H1 (cell line): ENCODE results near the gene OBSCN. TPM values are rescaled to one million over a fixed set of nuclear protein-coding genes. Genes with fewer than 3 reads are reported as not detected.

ENCODE experiments used
- CTCF ChIA-PET: fragments of 300-600 bp; sonication (Branson Sonifier 250); formaldehyde crosslinking; loops from one replicate; lab custom pipeline; 2021; ENCODE audit not compliant: partially characterized antibody; lab: Charles Lee
- POLR2A ChIA-PET: fragments of 300-600 bp; sonication (Branson Sonifier 250); formaldehyde crosslinking; loops from one replicate; lab custom pipeline; 2021; ENCODE audit warnings: inconsistent platforms; ENCODE audit not compliant: partially characterized antibody; lab: Charles Lee
- DNase-seq, 2 experiments: peaks; one replicate each; pipeline versions ENCODE4 v3.0.0 to v3.0.0-alpha.2; 2010 to 2022; ENCODE audit warnings: low spot score in 2 of 2, low read depth in 1 of 2, mixed read lengths in 1 of 2
- FAIRE-seq: peaks from 2 replicates; lab custom pipeline; 2011; peaks lifted over from hg19 to GRCh38; lab: Jason Lieb, UNC
- H2AFZ ChIP-seq: 2 replicates; pipeline ENCODE4 v1.8.1; 2012; ENCODE audit warnings: low read length, inconsistent platforms
- H2AK5ac ChIP-seq: 2 replicates; pipeline ENCODE4 v1.6.1; 2013; ENCODE audit warnings: low read depth, low read length
- H2BK120ac ChIP-seq: replicated peaks from 2 replicates; pipeline ENCODE3; 2013; ENCODE audit warnings: low read depth, low read length, inconsistent platforms
- H2BK12ac ChIP-seq: 2 replicates; pipeline ENCODE4 v1.6.1; 2013; ENCODE audit warnings: low read depth, low read length
- H2BK15ac ChIP-seq: 2 replicates; pipeline ENCODE4 v1.6.1; 2013; ENCODE audit warnings: low read length
- H2BK20ac ChIP-seq: 2 replicates; pipeline ENCODE4 v1.6.1; 2013; ENCODE audit warnings: low read length
- H2BK5ac ChIP-seq: 2 replicates; pipeline ENCODE4 v1.6.1; 2013; ENCODE audit warnings: low read depth, low read length
- H3K14ac ChIP-seq: 2 replicates; pipeline ENCODE4 v1.6.1; 2013; ENCODE audit warnings: inconsistent platforms; ENCODE audit not compliant: insufficient read length
- H3K18ac ChIP-seq: 2 replicates; pipeline ENCODE4 v1.6.1; 2013; ENCODE audit warnings: low read length; ENCODE audit errors: extremely low read depth
- H3K23ac ChIP-seq: 2 replicates; pipeline ENCODE4 v1.6.1; 2013; ENCODE audit warnings: inconsistent platforms; ENCODE audit not compliant: insufficient read length
- H3K23me2 ChIP-seq: 2 replicates; pipeline ENCODE4 v1.6.1; 2013; ENCODE audit warnings: low read depth, low read length
- H3K27ac ChIP-seq: 2 replicates; pipeline ENCODE4 v1.6.1; 2011; ENCODE audit warnings: low read depth, low read length, inconsistent platforms
- H3K27me3 ChIP-seq, 4 experiments: replicated peaks in 1 of 4; 1 replicate in 1 of 4; 2 replicates in 3 of 4; pipeline versions ENCODE4 v1.6.1 to v1.8.1; 2011 to 2013; ENCODE audit warnings: low read length in 3 of 4, mild to moderate bottlenecking in 3 of 4, inconsistent platforms in 2 of 4, mixed read lengths in 2 of 4, moderate library complexity in 1 of 4; ENCODE audit not compliant: control insufficient read depth in 3 of 4, insufficient read depth in 3 of 4; ENCODE audit errors: extremely low read depth in 1 of 4
- H3K36me3 ChIP-seq, 4 experiments: 2 replicates each; pipeline versions ENCODE4 v1.6.1 to v1.8.1; 2011 to 2013; ENCODE audit warnings: mild to moderate bottlenecking in 4 of 4, low read length in 3 of 4, moderate library complexity in 2 of 4, control low read depth in 1 of 4, inconsistent platforms in 1 of 4; ENCODE audit not compliant: insufficient read depth in 4 of 4, control insufficient read depth in 2 of 4
- H3K4ac ChIP-seq: replicated peaks from 2 replicates; pipeline ENCODE3; 2013; ENCODE audit warnings: low read length, low read depth, mixed read lengths, inconsistent platforms; ENCODE audit not compliant: insufficient read length
- H3K4me1 ChIP-seq, 4 experiments: replicated peaks in 1 of 4; 1 replicate in 1 of 4; 2 replicates in 3 of 4; pipeline versions ENCODE4 v1.6.1 to v1.8.1; 2011 to 2013; ENCODE audit warnings: low read length in 3 of 4, inconsistent platforms in 2 of 4, mixed read lengths in 1 of 4; ENCODE audit not compliant: insufficient read depth in 4 of 4, control insufficient read depth in 3 of 4
- H3K4me2 ChIP-seq, 2 experiments: 2 replicates each; pipeline versions ENCODE4 v1.6.1 to v1.8.1; 2011 to 2013; ENCODE audit warnings: low read depth in 2 of 2, low read length in 2 of 2, control low read depth in 1 of 2, inconsistent platforms in 1 of 2, mild to moderate bottlenecking in 1 of 2; ENCODE audit not compliant: insufficient read depth in 1 of 2
- H3K4me3 ChIP-seq, 4 experiments: fragments of 200-600, 300-600 bp in 1 of 4; sonication (generic), shearing (Covaris generic), sonication (Bioruptor Twin) in 1 of 4; 2 replicates each; pipeline versions ENCODE4 v1.5.1 to v1.8.1; 2011 to 2016; ENCODE audit warnings: low read length in 4 of 4, low read depth in 3 of 4, control low read depth in 2 of 4, inconsistent platforms in 2 of 4, mild to moderate bottlenecking in 2 of 4, mixed read lengths in 1 of 4, moderate library complexity in 1 of 4; ENCODE audit not compliant: insufficient read depth in 2 of 4; ENCODE audit errors: extremely low read depth in 1 of 4
- H3K56ac ChIP-seq: replicated peaks from 2 replicates; pipeline ENCODE3; 2013; ENCODE audit warnings: low read depth, mild to moderate bottlenecking, mixed read lengths, low read length, inconsistent platforms; ENCODE audit not compliant: insufficient read length
- H3K79me1 ChIP-seq: 2 replicates; pipeline ENCODE4 v1.6.1; 2013; ENCODE audit warnings: low read depth, low read length, control low read depth
- H3K79me2 ChIP-seq, 2 experiments: 2 replicates each; pipeline versions ENCODE4 v1.6.1 to v1.8.1; 2012 to 2013; ENCODE audit warnings: low read length in 2 of 2, mild to moderate bottlenecking in 2 of 2, inconsistent platforms in 1 of 2; ENCODE audit not compliant: insufficient read depth in 2 of 2, control insufficient read depth in 1 of 2
- H3K9ac ChIP-seq, 4 experiments: replicated peaks in 1 of 4; 1 replicate in 1 of 4; 2 replicates in 3 of 4; pipeline versions ENCODE4 v1.6.1 to v1.8.1; 2011 to 2013; ENCODE audit warnings: low read depth in 3 of 4, low read length in 3 of 4, control low read depth in 2 of 4, mild to moderate bottlenecking in 2 of 4, moderate library complexity in 2 of 4, inconsistent platforms in 1 of 4; ENCODE audit errors: extremely low read depth in 1 of 4
- H3K9me3 ChIP-seq, 2 experiments: 2 replicates each; pipeline versions ENCODE4 v1.6.1 to v1.8.1; 2012 to 2013; ENCODE audit warnings: mild to moderate bottlenecking in 2 of 2, moderate library complexity in 2 of 2, control low read depth in 1 of 2, inconsistent platforms in 1 of 2, low read depth in 1 of 2, low read length in 1 of 2, mixed read lengths in 1 of 2; ENCODE audit not compliant: insufficient read depth in 2 of 2
- H4K20me1 ChIP-seq, 2 experiments: replicated peaks in 1 of 2; 2 replicates each; pipeline versions ENCODE3 to v1.8.1; 2011 to 2013; ENCODE audit warnings: inconsistent platforms in 2 of 2, low read length in 2 of 2, mild to moderate bottlenecking in 1 of 2; ENCODE audit not compliant: insufficient read depth in 2 of 2, control insufficient read depth in 1 of 2
- H4K5ac ChIP-seq: 2 replicates; pipeline ENCODE4 v1.6.1; 2013; ENCODE audit warnings: low read length, low read depth, mixed read lengths, inconsistent platforms; ENCODE audit not compliant: insufficient read length
- H4K8ac ChIP-seq: 2 replicates; pipeline ENCODE4 v1.8.0; 2013; ENCODE audit warnings: mild to moderate bottlenecking, moderate library complexity, low read length, inconsistent platforms; ENCODE audit not compliant: insufficient read depth; ENCODE audit errors: extremely low read depth
- H4K91ac ChIP-seq: replicated peaks from 2 replicates; pipeline ENCODE3; 2013; ENCODE audit warnings: low read length, mixed read lengths, inconsistent platforms; ENCODE audit not compliant: insufficient read length
- BCL11A ChIP-seq, 2 experiments: IDR thresholded peaks; one replicate each; pipeline ENCODE4 v1.6.1; 2011; ENCODE audit warnings: low read depth in 2 of 2, low read length in 2 of 2, mild to moderate bottlenecking in 2 of 2
- CBX8 ChIP-seq: fragments of 300-800, 300-1000 bp; sonication (generic); IDR thresholded peaks from 2 replicates; pipeline ENCODE4 v1.7.1; 2016; ENCODE audit warnings: low read depth, low read length, borderline replicate concordance
- CEBPB ChIP-seq: IDR thresholded peaks from 2 replicates; pipeline ENCODE4 v1.6.1; 2012; ENCODE audit warnings: low read depth, low read length
- CTBP2 ChIP-seq: IDR thresholded peaks from 2 replicates; pipeline ENCODE4 v1.7.0; 2011; ENCODE audit warnings: borderline replicate concordance, mild to moderate bottlenecking, moderate library complexity, mixed read lengths, low read length; ENCODE audit not compliant: insufficient read depth, insufficient read length
- HDAC2 ChIP-seq, 2 experiments: fragments of 300-600 bp in 1 of 2; sonication (generic) in 1 of 2; IDR thresholded peaks; 2 replicates each; pipeline ENCODE4 v1.6.1; 2011 to 2012; ENCODE audit warnings: low read depth in 2 of 2, low read length in 2 of 2, mild to moderate bottlenecking in 2 of 2, moderate library complexity in 2 of 2, borderline replicate concordance in 1 of 2, inconsistent platforms in 1 of 2
- JUND ChIP-seq: IDR thresholded peaks from 2 replicates; pipeline ENCODE4 v1.6.1; 2011; ENCODE audit warnings: mild to moderate bottlenecking, improper control_type of control experiment, low read length
- NANOG ChIP-seq: IDR thresholded peaks from 2 replicates; pipeline ENCODE4 v1.6.1; 2011; ENCODE audit warnings: low read length, low read depth, mild to moderate bottlenecking, inconsistent platforms; ENCODE audit not compliant: insufficient read depth, poor library complexity, severe bottlenecking
- POLR2AphosphoS5 ChIP-seq: IDR thresholded peaks from 2 replicates; pipeline ENCODE4 v1.6.1; 2011; ENCODE audit warnings: low read depth, low read length
- RFX5 ChIP-seq: IDR thresholded peaks from 2 replicates; pipeline ENCODE4 v1.6.1; 2011; ENCODE audit warnings: low read depth, low read length, improper control_type of control experiment, borderline replicate concordance
- RNF2 ChIP-seq: fragments of 200-900, 300-1000 bp; sonication (generic); IDR thresholded peaks from 2 replicates; pipeline ENCODE4 v1.7.1; 2016; ENCODE audit warnings: borderline replicate concordance, low read depth, mild to moderate bottlenecking, antibody characterized with exemption, low read length; ENCODE audit not compliant: poor library complexity, severe bottlenecking; ENCODE audit errors: missing control alignments
- SIRT6 ChIP-seq: IDR thresholded peaks from one replicate; pipeline ENCODE4 v1.7.1; 2012; ENCODE audit warnings: low read length, inconsistent platforms
- TCF12 ChIP-seq: IDR thresholded peaks from 2 replicates; pipeline ENCODE4 v1.6.1; 2011; ENCODE audit warnings: low read depth, mild to moderate bottlenecking, low read length
- YY1 ChIP-seq: IDR thresholded peaks from 2 replicates; pipeline ENCODE4 v1.6.1; 2011; ENCODE audit warnings: low read depth, mild to moderate bottlenecking, low read length
- WGBS, 2 experiments: shearing (Covaris generic) in 1 of 2; methylation state at CpG; one replicate each; pipeline versions ENCODE4 v1.1.6 to v1.1.7; 2013 to 2015; ENCODE audit warnings: low lambda C conversion rate in 2 of 2, mixed read lengths in 2 of 2, inconsistent platforms in 1 of 2, low coverage in 1 of 2, missing lambda C conversion rate in 1 of 2; ENCODE audit not compliant: insufficient replicate concordance in 2 of 2, insufficient coverage in 1 of 2, insufficient read length in 1 of 2; ENCODE audit errors: extremely low coverage in 1 of 2, missing lambda C conversion rate in 1 of 2; 5-methylcytosine and 5-hydroxymethylcytosine counted together
- polyA plus RNA-seq, 7 experiments: library from polyadenylated mRNA; depleted of rRNA in 3 of 7; stranded (reverse) in 5 of 7; unstranded in 2 of 7; fragments of >200 nt in 5 of 7; fragments of 200-250 nt in 2 of 7; gene quantifications; 1 replicate in 5 of 7; 2 replicates in 1 of 7; 4 replicates in 1 of 7; pipeline versions ENCODE4 v1.2.1 to v1.2.3, GENCODE V29; 2011 to 2013; ENCODE audit warnings: missing spikeins in 2 of 7, mixed read lengths in 2 of 7
- total RNA-seq: library from RNA; stranded (reverse); fragmentation: NEBNext Ultra II Directional; extraction: Animal tissue kit (Norgen Biotek cat#: 25700); gene quantifications from 2 replicates; pipeline ENCODE4 v1.2.1, GENCODE V29; 2021

OBSCN gene
- total and polyA plus RNA-seq, 2 of the 8 experiments (the other 6 are each of a cell fraction or from before 2014, with no cell fraction given) = 7.5 to 28.4 TPM

GRCh38 chr1:228400237-228400651 is 192.4 kb downstream of the OBSCN start:
- no peak overlapping the region for H3K56ac ChIP-seq
- H3K4ac ChIP-seq = no peak overlapping the region
- no peak overlapping the region for H2BK120ac ChIP-seq
- WGBS, 2 experiments = 94% methylated on average over 10 of the region's 11 CpGs; no CpG with 5 or more reads in 1 of the 2 experiments
- H3K36me3 ChIP-seq = peaks cover 8 to 54% (median 29%) of the 10 kb centered on the region in 4 experiments; a peak in 6 of 8 replicates
- POLR2A ChIA-PET = interaction anchor here (1.1 to 1.4 kb wide), 2 partner anchors 9 to 10 kb away, joined by 3 to 7 read pairs; no protein-coding TSS in a partner anchor
- H3K9me3 ChIP-seq = no peaks in the 10 kb centered on the region
- H3K14ac ChIP-seq = no peak overlapping the region
- no peak overlapping the region for H3K18ac ChIP-seq
- H3K9ac ChIP-seq = no peak overlapping the region
- FAIRE-seq (no peak), DNase-seq (no peak)
- H2BK12ac ChIP-seq = no peak overlapping the region
- H2BK20ac ChIP-seq = no peak overlapping the region
- no peak overlapping the region for H3K27ac ChIP-seq
- no peak overlapping the region for H4K5ac ChIP-seq
- no peak overlapping the region for H2BK5ac ChIP-seq
- H2AK5ac ChIP-seq = no peak overlapping the region
- peaks cover 14 to 44% of the 10 kb centered on the region in 2 experiments for H4K20me1 ChIP-seq
- no peak overlapping the region for H4K91ac ChIP-seq
- peaks cover under 1% of the 10 kb centered on the region; the same call in 1 of the 2 replicates for H3K23me2 ChIP-seq
- no peak overlapping the region for H2BK15ac ChIP-seq
- peaks cover 0 to 3% (median 1%) of the 10 kb centered on the region in 4 experiments; a peak in 4 of 7 replicates for H3K4me1 ChIP-seq
- H3K4me3 ChIP-seq = no peak overlapping the region
- no peak overlapping the region for H3K4me2 ChIP-seq
- peaks cover 20% of the 10 kb centered on the region for H3K79me1 ChIP-seq
- CTCF ChIA-PET = no interaction called here
- H3K27me3 ChIP-seq = no peaks in the 10 kb centered on the region
- H3K23ac ChIP-seq = no peak overlapping the region
- H4K8ac ChIP-seq = no peak overlapping the region
- peaks cover 3 to 33% of the 10 kb centered on the region in 2 experiments; a peak in 3 of 4 replicates for H3K79me2 ChIP-seq
- no peak overlapping the region for H2AFZ ChIP-seq
- TF ChIP-seq NANOG (no peak), JUND (no peak), SIRT6 (no peak), CEBPB (no peak), RFX5 (no peak), BCL11A (IDR thresholded peaks at IDR 0.05; ENCODE audit: low read depth in 2 of 2, low read length in 2 of 2) (no peak), CBX8 (no peak), CTBP2 (no peak), POLR2AphosphoS5 (no peak), RNF2 (no peak), HDAC2 (IDR thresholded peaks at IDR 0.05; ENCODE audit: borderline replicate concordance in 1 of 2, low read depth in 2 of 2, low read length in 2 of 2) (no peak), TCF12 (no peak), YY1 (no peak)
